Mesenchymal stem cell (in vitro differentiated cells and primary cell): Measurements from ENCODE around the gene MRPL20.

Source experiments
- DNase-seq: peaks from one replicate; pipeline ENCODE4 v3.0.0-alpha.2; 2013
- H2AFZ ChIP-seq: one replicate; pipeline ENCODE4 v1.6.1; 2013; ENCODE audit warnings: low read depth, mild to moderate bottlenecking, control low read depth, inconsistent platforms, low read length, moderate library complexity
- H2AK5ac ChIP-seq: 2 replicates; pipeline ENCODE4 v1.6.1; 2013; ENCODE audit warnings: low read length, moderate library complexity, mild to moderate bottlenecking, inconsistent platforms; ENCODE audit not compliant: severe bottlenecking
- H2BK120ac ChIP-seq: one replicate; pipeline ENCODE4 v1.6.1; 2013; ENCODE audit warnings: low read depth, mild to moderate bottlenecking, inconsistent platforms, low read length, moderate library complexity
- H2BK12ac ChIP-seq, 2 experiments: one replicate each; pipeline ENCODE4 v1.6.1; 2013; ENCODE audit warnings: inconsistent platforms in 2 of 2, low read length in 2 of 2, mild to moderate bottlenecking in 2 of 2, moderate library complexity in 2 of 2, control low read depth in 1 of 2
- H2BK15ac ChIP-seq: one replicate; pipeline ENCODE4 v1.6.1; 2013; ENCODE audit warnings: mild to moderate bottlenecking, low read depth, inconsistent platforms; ENCODE audit not compliant: poor library complexity, severe bottlenecking
- H2BK5ac ChIP-seq: 2 replicates; pipeline ENCODE4 v1.6.1; 2013; ENCODE audit warnings: low read depth, mild to moderate bottlenecking, low read length, control low read depth, inconsistent platforms; ENCODE audit not compliant: poor library complexity, severe bottlenecking
- H3K14ac ChIP-seq, 2 experiments: one replicate each; pipeline ENCODE4 v1.6.1; 2013; ENCODE audit warnings: inconsistent platforms in 2 of 2, low read length in 2 of 2, control low read depth in 1 of 2, mild to moderate bottlenecking in 1 of 2, moderate library complexity in 1 of 2
- H3K18ac ChIP-seq, 2 experiments: one replicate each; pipeline ENCODE4 v1.6.1; 2013; ENCODE audit warnings: inconsistent platforms in 2 of 2, low read length in 2 of 2, control low read depth in 1 of 2, low read depth in 1 of 2, mild to moderate bottlenecking in 1 of 2
- H3K23ac ChIP-seq, 2 experiments: one replicate each; pipeline ENCODE4 v1.6.1; 2013; ENCODE audit warnings: inconsistent platforms in 2 of 2, low read length in 2 of 2, mild to moderate bottlenecking in 2 of 2, moderate library complexity in 2 of 2, control low read depth in 1 of 2
- H3K27ac ChIP-seq: 2 replicates; pipeline ENCODE4 v1.5.1; 2013; ENCODE audit warnings: mild to moderate bottlenecking, moderate library complexity, low read length, control low read depth, inconsistent platforms; ENCODE audit not compliant: poor library complexity, severe bottlenecking
- H3K27me3 ChIP-seq, 2 experiments: 2 replicates each; pipeline versions ENCODE4 v1.6.1 to v1.7.0; 2013; ENCODE audit warnings: low read length in 2 of 2, mild to moderate bottlenecking in 2 of 2, moderate library complexity in 2 of 2, control low read depth in 1 of 2, inconsistent platforms in 1 of 2; ENCODE audit not compliant: control insufficient read depth in 1 of 2, insufficient read depth in 1 of 2
- H3K36me3 ChIP-seq, 2 experiments: 2 replicates each; pipeline versions ENCODE4 v1.6.1 to v1.7.0; 2013; ENCODE audit warnings: low read length in 2 of 2, control low read depth in 1 of 2, inconsistent platforms in 1 of 2, low read depth in 1 of 2, mild to moderate bottlenecking in 1 of 2; ENCODE audit not compliant: insufficient read depth in 2 of 2, control insufficient read depth in 1 of 2
- H3K4ac ChIP-seq, 2 experiments: one replicate each; pipeline ENCODE4 v1.6.1; 2013; ENCODE audit warnings: inconsistent platforms in 2 of 2, low read length in 2 of 2, mild to moderate bottlenecking in 2 of 2, moderate library complexity in 2 of 2, control low read depth in 1 of 2, low read depth in 1 of 2
- H3K4me1 ChIP-seq: 2 replicates; pipeline ENCODE4 v1.6.1; 2013; ENCODE audit warnings: low read depth, low read length, control low read depth; ENCODE audit not compliant: control insufficient read depth, insufficient read depth
- H3K4me2 ChIP-seq: 2 replicates; pipeline ENCODE4 v1.6.1; 2013; ENCODE audit warnings: low read length, mild to moderate bottlenecking, inconsistent platforms; ENCODE audit not compliant: poor library complexity, severe bottlenecking
- H3K4me3 ChIP-seq, 2 experiments: 2 replicates each; pipeline versions ENCODE4 v1.5.1 to v1.7.0; 2013; ENCODE audit warnings: low read length in 2 of 2, mild to moderate bottlenecking in 2 of 2, control low read depth in 1 of 2, low read depth in 1 of 2; ENCODE audit not compliant: insufficient read depth in 1 of 2
- H3K79me1 ChIP-seq: replicated peaks from 2 replicates; pipeline ENCODE4 v1.6.1; 2013; ENCODE audit warnings: mild to moderate bottlenecking, control low read depth, low read length, inconsistent platforms; ENCODE audit not compliant: poor library complexity, severe bottlenecking
- H3K9ac ChIP-seq: 2 replicates; pipeline ENCODE4 v1.7.0; 2013; ENCODE audit warnings: mild to moderate bottlenecking, low read length, moderate library complexity
- H3K9me3 ChIP-seq: 2 replicates; pipeline ENCODE4 v1.7.0; 2013; ENCODE audit warnings: mild to moderate bottlenecking, low read length; ENCODE audit not compliant: control insufficient read depth
- H4K8ac ChIP-seq: one replicate; pipeline ENCODE4 v1.6.1; 2013; ENCODE audit warnings: inconsistent platforms, mild to moderate bottlenecking, low read length, moderate library complexity
- H4K91ac ChIP-seq: one replicate; pipeline ENCODE4 v1.6.1; 2013; ENCODE audit warnings: mild to moderate bottlenecking, low read length, inconsistent platforms
- WGBS: methylation state at CpG from one replicate; pipeline ENCODE4 v1.1.7; 2013; ENCODE audit warnings: mixed read lengths; 5-methylcytosine and 5-hydroxymethylcytosine counted together

Gene MRPL20

DNA sequence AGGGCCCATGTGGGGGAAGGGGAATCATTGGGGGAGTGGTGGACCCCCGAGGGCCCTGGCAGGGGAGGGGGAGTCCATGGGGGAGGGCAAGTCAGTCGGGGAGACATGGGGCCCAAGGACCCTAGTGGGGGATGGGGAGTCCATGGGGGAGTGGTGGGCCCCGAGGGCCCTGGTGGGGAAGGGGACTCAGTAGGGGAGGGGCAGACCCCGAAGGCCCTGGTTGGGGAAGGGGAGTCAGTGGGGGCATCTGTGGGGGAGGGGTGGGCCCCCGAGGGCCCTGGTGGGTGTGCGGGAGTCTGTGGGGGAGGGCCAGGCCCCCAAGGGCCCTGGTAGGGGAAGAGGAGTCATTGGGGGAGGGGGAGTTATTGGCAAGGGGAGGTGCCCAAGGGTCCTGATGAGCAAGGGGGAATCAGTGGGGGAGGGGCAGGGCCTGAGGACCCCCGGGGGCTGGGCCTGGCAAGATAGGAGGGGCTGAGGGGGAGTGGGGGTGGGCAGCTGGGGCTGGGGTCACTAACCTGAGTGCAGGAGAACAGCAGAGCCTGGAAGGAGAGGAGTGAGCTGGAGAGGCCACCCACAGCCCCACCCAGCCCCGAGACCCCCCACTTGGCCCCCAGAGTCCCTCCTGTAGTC is 50.8 kb downstream of the MRPL20 start:
- peak overlapping the region in 1 of 2 experiments; percentile 61 for H3K18ac ChIP-seq
- H2BK120ac ChIP-seq, result peak overlapping the region; percentile 45
- no peak overlapping the region for H2BK12ac ChIP-seq
- H3K4ac ChIP-seq, result peak overlapping the region in 1 of 2 experiments; percentile 70
- 75% methylated on average over 7 of the region's 8 CpGs for WGBS
- DNase-seq, result no peak
- H3K9me3 ChIP-seq, result no peaks in the 10 kb centered on the region
- no peak overlapping the region for H4K8ac ChIP-seq
- peak overlapping the region; percentile 75 for H2BK15ac ChIP-seq
- no peak overlapping the region for H2AK5ac ChIP-seq
- no peak overlapping the region for H2AFZ ChIP-seq
- H3K27me3 ChIP-seq, result no peaks in the 10 kb centered on the region
- H3K79me1 ChIP-seq, result peaks cover 3% of the 10 kb centered on the region
- H3K4me1 ChIP-seq, result peaks cover 83% of the 10 kb centered on the region
- no peak overlapping the region for H3K23ac ChIP-seq
- no peak overlapping the region for H4K91ac ChIP-seq
- H2BK5ac ChIP-seq, result no peak overlapping the region
- no peak overlapping the region for H3K14ac ChIP-seq
- H3K4me3 ChIP-seq, result peak overlapping the region; percentile 64 to 93
- peaks cover 32 to 44% of the 10 kb centered on the region in 2 experiments for H3K36me3 ChIP-seq
- peak overlapping the region; percentile 15 for H3K27ac ChIP-seq
- H3K9ac ChIP-seq, result peak overlapping the region; percentile 97
- H3K4me2 ChIP-seq, result peak overlapping the region; percentile 72

- Histone ChIP-seq H3K23ac (no peak overlapping the region), H4K91ac (no peak overlapping the region), H3K4me2 (peak overlapping the region; percentile 50), H3K18ac (peak overlapping the region in 1 of 2 experiments; percentile 25), H2BK5ac (no peak overlapping the region), H3K79me1 (peaks cover 3% of the 10 kb centered on the region), H2AFZ (no peak overlapping the region), H2BK15ac (no peak overlapping the region), H2BK12ac (no peak overlapping the region), H3K27me3 (no peaks in the 10 kb centered on the region), H2BK120ac (peak overlapping the region; percentile 89), H2AK5ac (no peak overlapping the region), H3K4me1 (peaks cover 76% of the 10 kb centered on the region), H3K27ac (no peak overlapping the region), H3K9ac (no peak overlapping the region), H3K4ac (no peak overlapping the region), H3K9me3 (no peaks in the 10 kb centered on the region), H3K4me3 (peak overlapping the region in 1 of 2 experiments; percentile 53), H3K36me3 (peaks cover 32 to 44% of the 10 kb centered on the region in 2 experiments), H3K14ac (no peak overlapping the region), H4K8ac (peak overlapping the region; percentile 39)
- peak; percentile 54 for DNase-seq
- 19% methylated on average over 47 of the region's 52 CpGs for WGBS
Measured at GRCh38 chr1:1355416-1355815, 51.7 kb downstream of the MRPL20 start.

GRCh38 chr1:1354271-1355247 is 52.5 kb downstream of the MRPL20 start:
- Histone ChIP-seq H2AK5ac (no peak overlapping the region), H2BK120ac (no peak overlapping the region), H3K14ac (no peak overlapping the region), H4K8ac (peak overlapping the region; percentile 59), H3K4ac (no peak overlapping the region), H3K36me3 (peaks cover 32 to 44% of the 10 kb centered on the region in 2 experiments), H3K9me3 (no peaks in the 10 kb centered on the region), H3K18ac (no peak overlapping the region), H3K79me1 (peaks cover 3% of the 10 kb centered on the region), H3K4me2 (no peak overlapping the region), H3K27ac (no peak overlapping the region), H3K23ac (peak overlapping the region in 1 of 2 experiments; percentile 53), H4K91ac (peak overlapping the region; percentile 34), H2BK12ac (no peak overlapping the region), H3K4me3 (peak overlapping the region; percentile 14 to 64), H3K4me1 (peaks cover 67% of the 10 kb centered on the region), H2AFZ (no peak overlapping the region), H2BK5ac (no peak overlapping the region), H3K27me3 (no peaks in the 10 kb centered on the region), H2BK15ac (no peak overlapping the region), H3K9ac (peak overlapping the region; percentile 29)
- DNase-seq, result no peak
- WGBS, result 54% methylated on average over 74 of the region's 116 CpGs
